Upper lobe of left lung (tissue), 4 donors: ENCODE results near the gene OR6B3.

Experiments used
- CTCF ChIP-seq, 6 experiments: fragments of 450-650 bp in 4 of 6; fragments of 200-600 bp in 2 of 6; sonication (generic) in 2 of 6; IDR thresholded peaks; one replicate each; pipeline ENCODE4 v1.5.1; 2016 to 2019; ENCODE audit warnings: antibody characterized with exemption in 6 of 6
- EP300 ChIP-seq, 4 donors: sonication (generic); formaldehyde crosslinking; IDR thresholded peaks; one replicate each; pipeline ENCODE4 v1.5.1; 2017; ENCODE audit warnings: antibody characterized with exemption in 4 of 4, control low read depth in 2 of 4
- POLR2A ChIP-seq, 4 donors: fragments of 450-650 bp; IDR thresholded peaks; one replicate each; pipeline ENCODE4 v1.5.1; 2016 to 2017; ENCODE audit warnings: antibody characterized with exemption in 4 of 4, mild to moderate bottlenecking in 2 of 4
- POLR2AphosphoS5 ChIP-seq, 2 donors: sonication (generic); formaldehyde crosslinking; IDR thresholded peaks; one replicate each; pipeline ENCODE4 v1.5.1; 2017; ENCODE audit warnings: antibody characterized with exemption in 2 of 2

GRCh38 chr2:240030379-240031094 is 22.8 kb downstream of the OR6B3 start, which contains the start of gene OR6B2:
- no peak for TF ChIP-seq CTCF (IDR thresholded peaks at IDR 0.05)
- no peak for TF ChIP-seq POLR2A (IDR thresholded peaks at IDR 0.05)
- TF ChIP-seq EP300 (IDR thresholded peaks at IDR 0.05): no peak
- no peak for TF ChIP-seq POLR2AphosphoS5 (IDR thresholded peaks at IDR 0.05)
